GM18505 (cell line): Measurements from ENCODE around the gene SPEF2.
"Not testable (repeated sequence)": the region's sequence is repeated elsewhere in the genome, so short reads cannot be mapped to it uniquely, and the experiment has no call there.

Experiments used
- ATAC-seq: cut with Tn5 transposase; IDR thresholded peaks from one replicate; pipeline ENCODE4 v1.9.1; 2021; ENCODE audit not compliant: unreplicated experiment
- POLR2A ChIP-seq: IDR thresholded peaks from 4 replicates; pipeline ENCODE4 v1.6.1; 2011; ENCODE audit warnings: borderline replicate concordance; ENCODE audit not compliant: insufficient read depth, insufficient read length; ENCODE audit errors: extremely low read depth

The SPEF2 gene

GRCh38 chr5:35821513-35821912 lies 203.8 kb downstream of the SPEF2 start:
- no peak for TF ChIP-seq POLR2A
- ATAC-seq = no peak

GRCh38 chr5:35822511-35822910 lies 204.8 kb downstream of the SPEF2 start:
- no peak for ATAC-seq
- TF ChIP-seq POLR2A = no peak

- ATAC-seq = no peak
- TF ChIP-seq POLR2A = no peak
These were observed 205.9 kb downstream of the SPEF2 start for GRCh38 chr5:35823347-35824098.

DNA sequence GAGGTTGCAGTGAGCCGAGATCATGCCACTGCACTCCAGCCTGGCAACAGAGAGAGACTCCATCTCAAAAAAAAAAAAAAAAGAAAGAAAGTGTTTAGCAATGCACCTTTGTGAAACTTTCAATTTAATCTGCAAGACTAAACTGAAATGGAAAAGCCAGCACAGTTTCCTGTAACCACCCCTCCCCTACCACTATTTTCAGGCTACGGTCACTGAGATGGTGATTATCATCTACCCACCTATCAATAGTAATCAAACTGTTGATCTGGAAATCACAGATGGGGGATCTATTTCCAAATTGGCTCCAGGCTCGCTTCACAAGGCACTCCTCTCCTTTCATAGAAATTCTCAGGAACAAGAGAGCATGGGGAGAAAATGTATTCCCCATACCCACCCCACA lies 208.4 kb downstream of the SPEF2 start:
- no peak for ATAC-seq
- no peak for TF ChIP-seq POLR2A

DNA sequence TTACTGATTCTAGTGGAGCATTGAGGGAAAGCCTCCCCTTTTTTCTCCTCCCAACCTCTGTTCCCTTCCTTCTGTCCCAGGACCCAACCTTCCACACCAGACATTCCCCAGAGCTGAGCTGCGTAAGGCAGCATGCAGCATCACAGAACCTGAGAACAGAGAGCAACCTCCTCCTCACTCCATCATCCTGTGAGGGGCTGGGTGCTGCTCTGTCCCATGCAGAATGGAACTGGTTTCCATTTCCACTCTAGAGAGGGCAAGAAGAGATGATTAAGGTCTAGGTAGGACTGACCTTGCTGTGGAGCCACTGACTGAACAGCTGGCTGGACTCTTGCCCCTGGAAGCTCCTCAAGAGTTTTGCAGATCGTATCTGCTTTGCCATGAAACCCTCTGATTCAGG lies 208.9 kb downstream of the SPEF2 start:
- ATAC-seq = no peak

GRCh38 chr5:35828082-35828598 lies 210.5 kb downstream of the SPEF2 start:
- no peak for ATAC-seq
- no peak for TF ChIP-seq POLR2A

More for the DNA sequence above, 208.9 kb downstream of the SPEF2 start:
- no peak for TF ChIP-seq POLR2A

- TF ChIP-seq POLR2A = no peak
- no peak for ATAC-seq
These were observed 212.9 kb downstream of the SPEF2 start for GRCh38 chr5:35830587-35830986.

DNA sequence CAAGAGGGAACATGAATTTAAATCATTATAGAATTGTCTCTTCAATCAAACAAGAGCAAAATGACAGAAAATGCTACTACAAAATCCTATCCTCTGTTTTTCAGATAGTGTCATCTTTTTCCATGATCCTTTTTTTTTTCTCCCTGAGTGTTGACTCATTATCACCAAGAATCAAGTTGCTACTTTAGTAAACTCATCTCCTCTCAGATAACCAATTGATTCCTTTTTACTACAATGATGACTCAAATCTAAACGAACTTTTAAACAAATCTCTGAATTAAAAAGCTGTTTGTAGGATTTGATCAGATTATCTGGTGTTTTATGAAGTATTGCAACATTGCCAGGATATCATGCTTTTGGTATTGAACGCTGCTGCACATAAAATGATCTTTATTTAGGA lies 215.1 kb downstream of the SPEF2 start:
- no peak for TF ChIP-seq POLR2A
- ATAC-seq = no peak

- ATAC-seq = no peak
- TF ChIP-seq POLR2A = no peak
These were observed 215.6 kb downstream of the SPEF2 start for GRCh38 chr5:35833224-35833623.

DNA sequence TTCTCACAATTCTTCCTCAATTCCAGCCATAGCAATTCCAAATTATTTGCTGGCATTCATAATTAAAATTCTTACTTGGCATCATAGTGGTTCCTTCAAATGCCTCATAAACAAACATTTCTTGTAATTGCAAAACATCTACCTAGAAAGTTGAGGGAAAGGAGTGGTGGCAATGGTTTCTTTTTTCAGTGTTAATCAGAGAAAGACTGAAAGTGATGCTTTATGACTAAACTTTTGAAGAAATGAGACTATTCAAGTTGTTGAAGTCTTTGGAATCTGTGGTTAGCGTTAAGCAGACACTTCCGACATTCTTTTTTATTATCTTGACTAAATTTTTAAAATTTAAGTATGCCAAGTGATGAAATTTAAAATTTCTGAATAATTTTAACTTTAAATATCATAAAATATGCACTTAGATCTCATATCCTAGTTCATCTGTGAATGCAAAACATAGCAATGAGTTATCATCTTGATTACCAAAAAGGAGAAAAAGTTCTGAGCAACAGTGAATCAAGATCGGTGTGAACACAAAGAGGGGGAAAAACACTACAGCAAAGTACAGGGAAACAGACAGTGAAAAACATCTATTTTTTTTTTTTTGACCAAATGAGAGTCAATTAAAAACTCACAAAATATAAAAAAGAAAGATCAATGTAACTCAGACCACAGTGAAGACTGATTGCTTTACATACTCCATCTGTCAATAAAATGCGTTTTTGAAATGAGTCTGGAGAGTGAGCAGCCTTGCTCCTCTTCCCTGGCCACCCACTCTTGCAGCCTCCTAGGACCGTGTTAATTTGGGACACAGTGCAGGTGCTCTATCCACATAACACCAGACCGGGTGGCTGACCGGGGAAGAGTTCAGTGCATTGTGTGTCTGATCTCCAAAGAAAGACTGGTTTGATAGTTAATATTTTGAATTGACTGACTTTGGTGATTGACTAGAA lies 218.4 kb downstream of the SPEF2 start:
- ATAC-seq = no peak
- no peak for TF ChIP-seq POLR2A

- no peak for TF ChIP-seq POLR2A
- no peak for ATAC-seq
These were observed 220.8 kb downstream of the SPEF2 start for GRCh38 chr5:35838370-35839042.

- TF ChIP-seq POLR2A = no peak
These were observed 225.2 kb downstream of the SPEF2 start for GRCh38 chr5:35842856-35843255.

DNA sequence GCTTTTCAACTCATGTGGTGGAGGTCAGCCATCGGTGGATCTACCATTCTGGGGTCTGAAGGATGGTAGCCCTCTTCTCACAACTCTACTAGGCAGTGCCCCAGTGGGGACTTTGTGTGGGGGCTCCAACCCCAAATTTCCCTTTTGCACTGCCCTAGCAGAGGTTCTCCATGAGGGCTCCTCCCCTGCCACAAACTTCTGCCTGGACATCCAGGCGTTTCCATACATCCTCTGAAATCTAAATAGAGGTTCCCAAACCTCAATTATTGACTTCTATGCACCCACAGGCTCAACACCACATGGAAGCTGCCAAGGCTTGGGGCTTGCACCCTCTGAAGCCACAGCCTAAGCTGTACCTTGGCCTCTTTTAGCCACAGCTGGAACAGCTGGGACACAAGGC lies 227.8 kb downstream of the SPEF2 start:
- ATAC-seq = not testable (repeated sequence)

More at GRCh38 chr5:35842856-35843255, 225.2 kb downstream of the SPEF2 start:
- no peak for ATAC-seq
